GM18507 (cell line): Measurements from ENCODE around the gene CAMTA1.

ENCODE experiments used
- DNase-seq: peaks from one replicate; pipeline ENCODE4 v3.0.0; 2011; ENCODE audit warnings: low read depth; ENCODE audit not compliant: insufficient read length; ENCODE audit errors: extremely low spot score
- FAIRE-seq: peaks from 2 replicates; lab custom pipeline; 2011; peaks lifted over from hg19 to GRCh38; lab: Jason Lieb, UNC

The CAMTA1 gene

DNA sequence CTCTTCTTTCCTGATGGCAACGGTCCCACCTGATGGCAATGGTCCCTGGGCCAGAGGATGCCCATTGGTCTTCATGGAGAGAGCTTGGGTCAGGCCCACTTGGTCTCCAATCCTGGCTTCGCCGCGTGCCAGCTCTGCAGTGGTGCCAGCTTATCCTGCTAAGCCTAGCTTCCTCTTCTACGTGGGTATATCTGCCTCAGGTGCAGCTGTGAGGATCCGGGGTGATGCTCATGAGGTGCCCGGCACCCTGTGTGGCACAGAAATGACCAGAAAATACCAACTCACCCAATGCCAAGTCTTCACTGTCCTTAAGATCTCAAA is 437.4 kb downstream of the CAMTA1 start:
- DNase-seq = no peak
- FAIRE-seq = no peak

- DNase-seq (no peak), FAIRE-seq (no peak)
These were observed 438.3 kb downstream of the CAMTA1 start for GRCh38 chr1:7223334-7224080.

DNA sequence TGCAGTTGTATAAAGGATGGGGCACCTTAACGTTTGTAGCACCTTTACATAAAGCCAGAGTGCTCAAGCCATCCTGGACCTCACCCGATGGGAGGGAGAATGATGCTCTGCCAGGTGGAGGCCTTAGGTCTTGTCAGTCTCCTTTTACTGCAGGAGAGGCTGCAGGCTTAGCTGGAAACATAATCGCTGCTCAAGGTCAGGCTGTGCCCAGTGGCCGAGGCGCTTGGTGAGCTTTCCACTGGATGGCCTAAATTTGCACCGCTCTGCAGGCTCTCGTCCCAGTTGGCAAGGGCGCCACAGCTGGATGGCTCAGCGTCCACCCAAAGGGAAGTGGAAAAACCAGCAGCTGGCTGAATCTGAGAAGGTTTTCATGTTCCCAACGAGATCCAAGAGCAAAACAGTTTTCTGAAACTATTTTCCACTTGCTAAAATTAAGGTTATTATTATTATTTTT is 438.9 kb downstream of the CAMTA1 start:
- FAIRE-seq (no peak), DNase-seq (no peak)

- no peak for DNase-seq
- no peak for FAIRE-seq
These were observed 439.4 kb downstream of the CAMTA1 start for GRCh38 chr1:7224644-7225043.

DNA sequence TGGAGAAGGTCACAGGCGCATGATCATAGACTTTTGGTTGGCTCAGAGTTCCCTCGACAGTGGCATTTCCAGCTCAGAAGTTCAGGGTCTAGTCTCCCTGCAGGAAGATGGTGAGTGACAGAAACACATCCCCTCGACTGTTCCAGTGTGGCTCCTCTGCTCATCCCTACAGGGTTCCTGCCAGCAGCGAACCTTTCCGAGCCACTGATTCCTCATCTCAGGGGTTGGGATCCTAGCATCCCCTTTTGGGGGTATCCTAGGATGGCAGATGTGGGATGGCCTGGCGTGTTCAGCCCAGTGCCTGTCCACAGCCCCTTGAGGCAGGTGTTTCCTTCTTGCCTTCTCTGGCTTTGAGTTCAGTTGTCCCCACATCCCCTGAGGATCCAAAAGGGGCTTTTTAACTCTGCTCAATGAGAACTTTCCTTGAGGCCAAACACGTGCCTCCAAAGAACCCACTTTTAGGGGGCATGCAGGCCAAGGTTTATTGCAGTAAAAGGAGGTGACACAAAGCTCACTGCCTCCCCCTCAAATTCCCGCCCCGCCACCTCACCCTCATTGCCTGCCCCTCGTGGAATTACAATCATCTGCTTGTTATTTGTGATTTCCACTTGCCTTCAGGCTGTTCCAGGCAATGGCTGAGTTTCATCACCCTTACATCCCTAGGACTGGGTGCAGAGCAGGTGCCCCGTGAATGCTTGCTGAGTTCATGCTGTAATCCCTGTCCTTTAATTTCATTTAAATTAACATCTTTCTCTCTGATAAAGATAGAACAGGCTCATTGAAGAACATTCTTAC is 440.7 kb downstream of the CAMTA1 start:
- no peak for FAIRE-seq

GRCh38 chr1:7227654-7228053 is 442.4 kb downstream of the CAMTA1 start:
- DNase-seq = no peak
- FAIRE-seq = no peak

More for the DNA sequence above, 440.7 kb downstream of the CAMTA1 start:
- DNase-seq = no peak

- no peak for FAIRE-seq
- DNase-seq = no peak
These were observed 443.2 kb downstream of the CAMTA1 start for GRCh38 chr1:7228252-7228961.

DNA sequence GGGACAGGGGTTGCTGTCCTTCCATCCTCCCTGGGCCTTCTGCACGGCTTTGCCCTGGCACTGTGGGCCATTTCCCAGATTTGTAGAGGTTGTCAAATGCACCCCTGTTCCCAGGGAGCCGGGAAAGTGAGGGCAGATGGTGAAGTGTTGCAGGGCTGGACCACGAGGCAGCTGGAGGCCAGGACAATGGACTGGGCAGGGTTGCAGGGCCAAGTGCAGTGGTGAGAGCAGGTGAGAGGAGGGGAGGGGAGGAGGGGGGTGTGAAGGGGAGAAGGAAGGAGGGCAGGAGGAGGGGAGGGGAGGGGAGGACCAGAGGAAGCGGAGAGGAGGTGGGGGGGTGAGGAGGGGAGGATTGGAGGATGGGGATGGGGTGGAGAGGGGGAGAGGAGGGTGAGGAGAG is 443.9 kb downstream of the CAMTA1 start:
- DNase-seq = no peak
- FAIRE-seq = no peak

- FAIRE-seq (no peak), DNase-seq (no peak)
These were observed 444.7 kb downstream of the CAMTA1 start for GRCh38 chr1:7229696-7230631.

- DNase-seq = no peak
- FAIRE-seq = no peak
These were observed 447.4 kb downstream of the CAMTA1 start for GRCh38 chr1:7232441-7233236.

GRCh38 chr1:7233237-7233540 is 447.9 kb downstream of the CAMTA1 start:
- no peak for DNase-seq
- FAIRE-seq = no peak

- DNase-seq (no peak), FAIRE-seq (no peak)
These were observed 448.6 kb downstream of the CAMTA1 start for GRCh38 chr1:7233646-7234470.

DNA sequence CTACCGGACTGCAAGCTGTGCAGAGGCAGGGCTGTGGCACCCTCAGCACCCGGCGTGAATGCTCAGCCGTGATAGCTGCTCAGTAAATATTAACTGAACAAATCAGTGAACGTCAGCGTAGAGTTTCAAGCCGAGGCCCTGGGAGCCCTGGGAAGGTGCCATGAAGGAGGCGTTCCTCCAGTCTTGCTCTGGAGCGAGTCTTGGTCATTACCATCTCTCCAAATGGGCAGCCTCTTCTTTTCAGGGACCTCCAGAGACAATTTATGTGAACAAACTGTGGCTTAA is 449.2 kb downstream of the CAMTA1 start:
- no peak for FAIRE-seq
- no peak for DNase-seq

DNA sequence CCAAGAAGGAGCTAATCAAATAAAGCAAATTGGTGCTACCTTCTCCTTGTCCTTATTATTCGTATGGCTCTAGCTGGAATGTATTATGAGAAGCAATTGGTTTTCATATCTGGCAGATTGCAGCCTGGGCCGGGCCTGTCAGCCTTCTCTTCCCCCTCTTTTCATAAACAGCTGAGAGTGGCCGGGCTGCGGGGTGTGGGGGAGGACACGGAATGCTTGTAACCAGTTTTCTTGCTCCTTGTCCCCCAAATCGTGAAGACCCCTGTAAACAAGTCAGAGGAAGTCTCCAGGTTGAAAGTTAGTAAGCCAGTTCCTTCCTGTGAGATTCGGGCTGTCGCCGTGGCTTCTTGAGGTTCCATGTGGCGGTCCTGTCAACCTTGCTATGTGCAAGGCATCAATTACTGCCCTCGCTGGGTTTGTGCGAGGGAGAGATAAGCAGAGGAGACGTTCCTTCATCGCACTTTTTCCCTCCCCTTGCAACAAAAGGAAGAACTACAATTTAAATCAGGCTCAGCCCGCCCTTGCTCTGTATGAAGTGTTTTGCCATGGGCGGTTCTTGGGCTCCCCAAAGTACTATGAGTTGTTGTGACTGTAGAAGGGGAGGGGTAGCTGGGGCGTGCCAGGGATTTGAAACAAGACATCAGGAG is 450.7 kb downstream of the CAMTA1 start:
- no peak for DNase-seq
- no peak for FAIRE-seq

DNA sequence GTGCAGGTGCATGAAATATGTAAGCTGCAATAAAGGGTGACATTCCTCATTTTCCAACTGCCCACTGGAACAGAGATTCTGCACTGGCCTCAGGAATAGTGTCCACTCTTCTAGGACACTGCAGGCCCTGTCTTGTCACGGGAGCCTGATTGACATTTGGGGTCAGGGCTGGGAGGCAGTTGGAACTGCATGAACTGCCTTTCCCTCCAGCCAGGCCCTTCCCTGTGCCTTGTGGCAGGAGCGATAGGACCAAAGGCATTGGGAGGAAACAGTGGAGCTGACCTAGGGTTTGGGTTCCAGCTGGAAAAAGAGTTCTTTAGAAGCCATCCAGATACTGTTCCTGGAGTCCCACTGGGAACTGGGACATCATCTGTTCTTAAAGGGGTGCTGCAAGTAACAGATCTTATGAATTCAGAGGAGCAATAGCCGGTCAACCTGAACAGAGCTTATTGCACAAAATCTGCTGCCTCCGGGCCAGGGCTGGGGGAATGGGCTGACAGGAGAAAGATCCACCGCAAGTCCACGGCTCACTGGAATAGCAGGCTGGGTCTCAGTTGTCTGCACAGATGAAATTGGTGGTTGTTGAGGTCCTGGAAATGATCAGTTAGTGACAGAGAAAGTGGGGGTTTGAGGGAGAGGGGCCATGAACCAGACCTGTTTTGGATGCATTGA is 451.7 kb downstream of the CAMTA1 start:
- DNase-seq (no peak), FAIRE-seq (no peak)

DNA sequence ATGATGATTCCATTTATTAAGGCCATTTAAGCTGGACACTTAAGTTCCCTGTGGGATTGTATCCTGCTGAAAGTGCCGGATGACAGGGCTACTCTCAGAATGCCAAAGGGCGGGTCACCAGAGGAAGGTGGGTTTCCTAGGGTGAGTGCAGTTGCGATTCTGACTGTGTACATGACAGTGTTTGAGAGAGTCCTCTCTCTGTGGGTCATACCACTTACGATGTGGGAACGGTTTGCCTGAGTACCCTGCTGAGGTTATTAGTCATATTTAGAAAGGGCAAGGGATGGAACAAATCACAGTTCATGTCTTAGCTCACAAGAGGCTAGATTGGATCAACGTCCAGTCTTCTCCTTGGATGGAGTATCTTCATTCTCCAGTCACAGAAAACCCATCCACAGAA is 461.9 kb downstream of the CAMTA1 start:
- no peak for DNase-seq
- no peak for FAIRE-seq

DNA sequence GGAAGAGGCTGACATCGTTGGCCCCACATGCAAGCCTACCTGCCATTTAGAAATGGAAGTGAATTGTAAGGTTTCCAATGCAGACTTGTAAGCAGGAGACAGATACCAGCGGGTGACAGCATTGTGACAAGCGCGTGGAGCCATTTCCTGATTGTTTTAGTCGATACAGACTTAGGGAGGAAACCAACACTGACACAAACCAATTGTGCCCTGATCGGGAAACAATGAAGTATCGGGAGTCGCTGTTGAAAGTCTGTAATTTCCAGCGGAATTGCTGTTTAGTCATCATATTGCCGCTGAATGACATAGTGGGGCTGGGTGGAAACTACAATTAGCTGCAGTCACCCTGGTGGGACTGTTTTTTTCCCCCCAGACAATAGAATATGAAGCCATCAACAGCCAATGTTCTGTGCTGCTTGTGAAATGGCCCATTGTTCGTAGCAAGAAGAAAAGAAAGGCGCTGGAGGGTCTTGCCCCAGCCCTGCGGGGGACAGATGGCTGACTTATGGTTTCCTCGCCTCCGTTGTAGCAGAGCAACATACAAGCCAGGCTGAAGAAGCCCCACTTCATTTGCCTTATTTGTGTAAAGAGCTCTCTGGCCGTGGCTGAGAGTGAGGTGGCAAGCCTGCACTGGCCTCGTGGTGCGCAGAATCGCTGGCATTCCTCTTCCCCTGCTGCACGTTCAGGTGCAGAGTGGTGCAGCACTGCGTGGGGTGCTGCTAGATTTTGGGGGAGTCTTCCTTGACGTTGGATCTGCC is 462.7 kb downstream of the CAMTA1 start:
- DNase-seq = no peak
- FAIRE-seq = no peak
